BLaER1 (cell line): ENCODE measurements around the gene ADTRP.

Experiments used
- H3K27ac ChIP-seq: shearing (Covaris generic); formaldehyde crosslinking; 2 replicates; pipeline ENCODE4 v1.8.1; 2022
- H3K27me3 ChIP-seq: shearing (Covaris generic); formaldehyde crosslinking; 2 replicates; pipeline ENCODE4 v1.8.1; 2022
- H3K36me3 ChIP-seq: shearing (Covaris generic); formaldehyde crosslinking; 2 replicates; pipeline ENCODE4 v1.8.1; 2022
- H3K4me1 ChIP-seq: shearing (Covaris generic); formaldehyde crosslinking; 2 replicates; pipeline ENCODE4 v1.8.1; 2022
- H3K4me2 ChIP-seq: shearing (Covaris generic); formaldehyde crosslinking; 2 replicates; pipeline ENCODE4 v1.8.1; 2022
- H3K4me3 ChIP-seq: shearing (Covaris generic); formaldehyde crosslinking; 2 replicates; pipeline ENCODE4 v1.8.1; 2022
- H3K9ac ChIP-seq: shearing (Covaris generic); formaldehyde crosslinking; 2 replicates; pipeline ENCODE4 v1.8.1; 2022
- H3K9me3 ChIP-seq: shearing (Covaris generic); formaldehyde crosslinking; 2 replicates; pipeline ENCODE4 v1.8.1; 2022
- H4K20me1 ChIP-seq: shearing (Covaris generic); formaldehyde crosslinking; 2 replicates; pipeline ENCODE4 v1.8.1; 2022
- Cebpa-rat ChIP-seq: shearing (Covaris generic); IDR thresholded peaks from 2 replicates; pipeline ENCODE4 v1.8.1; 2022

The ADTRP gene

DNA sequence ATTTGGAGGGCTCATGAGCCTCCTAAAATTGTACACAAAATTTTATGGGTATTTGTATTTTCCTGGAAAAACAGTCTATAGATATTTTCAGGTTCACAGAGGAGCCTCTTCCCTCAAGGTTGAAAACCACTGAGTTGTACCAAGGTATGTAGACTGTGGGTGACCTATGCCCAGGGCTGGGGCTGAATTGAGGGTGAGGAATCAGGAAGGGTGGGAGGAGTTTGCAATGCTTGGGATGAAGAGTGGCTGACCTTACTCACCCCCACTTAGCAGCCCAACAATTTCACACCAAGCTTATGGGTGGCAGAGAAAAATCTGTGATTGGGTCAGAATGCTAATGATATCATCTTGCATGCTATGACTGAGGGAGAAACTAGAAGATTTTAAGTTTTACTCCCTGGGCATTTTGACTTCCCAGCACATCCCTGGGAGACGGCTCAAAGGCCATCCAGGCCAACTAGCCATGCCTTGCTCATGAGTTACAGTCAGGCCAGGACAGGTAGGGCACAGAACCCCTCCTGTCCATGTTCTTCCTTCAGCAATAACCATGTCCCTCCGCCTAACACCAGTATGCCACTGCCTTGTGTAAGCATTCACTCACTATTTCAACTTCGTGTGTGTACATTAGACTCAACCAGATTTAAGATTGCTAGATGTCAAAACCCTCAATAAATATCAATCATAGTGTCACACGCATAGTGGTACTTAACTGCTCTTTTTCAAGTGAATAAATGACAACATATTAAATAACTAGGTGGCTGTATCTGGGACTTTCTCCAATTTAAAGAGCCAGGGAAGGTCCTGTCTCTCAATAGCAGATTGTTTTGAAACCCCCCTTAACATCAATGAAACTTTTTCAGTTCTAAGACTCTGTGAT lies 16.6 kb downstream of the ADTRP start:
- no peak overlapping the region for H3K27ac ChIP-seq
- no peak for TF ChIP-seq Cebpa-rat
- H3K27me3 ChIP-seq: no peaks in the 10 kb centered on the region
- no peaks in the 10 kb centered on the region for H4K20me1 ChIP-seq
- no peak overlapping the region for H3K9ac ChIP-seq
- H3K4me2 ChIP-seq: no peak overlapping the region
- H3K36me3 ChIP-seq: no peaks in the 10 kb centered on the region
- no peak overlapping the region for H3K4me3 ChIP-seq
- peaks cover 8% of the 10 kb centered on the region for H3K9me3 ChIP-seq
- H3K4me1 ChIP-seq: no peaks in the 10 kb centered on the region

DNA sequence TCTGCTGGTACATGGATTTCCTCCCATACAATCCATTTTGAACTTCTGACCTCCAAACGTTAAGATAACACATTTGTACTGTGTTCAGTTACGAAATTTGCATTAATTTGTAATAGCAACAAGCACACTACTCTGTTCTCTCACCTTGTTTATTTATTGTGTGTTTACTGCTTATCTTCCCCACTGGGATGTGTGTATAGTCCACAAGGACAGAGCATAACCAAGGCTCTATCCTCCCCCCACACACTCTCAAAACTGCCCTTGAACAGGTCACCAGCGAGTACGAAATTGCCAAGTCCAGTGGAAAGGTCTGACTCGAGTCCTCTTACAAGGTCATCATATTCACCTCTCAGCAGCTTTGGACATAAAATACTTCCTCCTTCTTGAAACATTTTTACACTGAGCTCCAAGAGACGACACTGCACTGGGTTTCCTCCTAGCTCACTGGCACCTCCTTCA lies 18.6 kb downstream of the ADTRP start:
- Histone ChIP-seq H3K27ac (no peak overlapping the region), H3K9ac (no peak overlapping the region), H3K4me3 (no peak overlapping the region), H3K36me3 (no peaks in the 10 kb centered on the region), H3K27me3 (no peaks in the 10 kb centered on the region), H3K4me1 (no peaks in the 10 kb centered on the region), H4K20me1 (no peaks in the 10 kb centered on the region), H3K9me3 (peaks cover 8% of the 10 kb centered on the region), H3K4me2 (no peak overlapping the region)
- no peak for TF ChIP-seq Cebpa-rat

DNA sequence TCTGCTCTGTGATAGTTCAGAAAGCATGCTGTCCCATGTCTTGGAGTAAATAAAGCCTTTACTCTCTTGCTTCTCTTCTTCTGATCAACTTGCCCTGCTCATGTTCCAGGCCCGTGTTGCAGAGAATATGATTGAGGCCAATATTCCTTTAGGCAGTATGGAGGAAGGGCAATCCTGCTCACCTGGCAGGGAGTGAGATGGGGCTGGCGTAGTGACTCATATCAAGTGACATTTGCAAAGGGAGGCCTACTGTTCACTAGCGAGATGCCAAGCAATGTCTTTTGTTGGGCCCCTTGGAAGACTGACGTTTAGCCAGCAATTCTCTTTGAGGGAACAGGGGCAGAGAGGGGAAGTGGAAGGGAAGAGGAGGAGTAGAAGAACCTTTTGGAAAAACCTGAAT lies 19.7 kb downstream of the ADTRP start:
- Histone ChIP-seq H3K27ac (no peak overlapping the region), H3K27me3 (no peaks in the 10 kb centered on the region), H3K4me2 (no peak overlapping the region), H3K9me3 (peaks cover 8% of the 10 kb centered on the region), H3K36me3 (no peaks in the 10 kb centered on the region), H4K20me1 (no peaks in the 10 kb centered on the region), H3K4me3 (no peak overlapping the region), H3K9ac (no peak overlapping the region), H3K4me1 (no peaks in the 10 kb centered on the region)
- no peak for TF ChIP-seq Cebpa-rat

DNA sequence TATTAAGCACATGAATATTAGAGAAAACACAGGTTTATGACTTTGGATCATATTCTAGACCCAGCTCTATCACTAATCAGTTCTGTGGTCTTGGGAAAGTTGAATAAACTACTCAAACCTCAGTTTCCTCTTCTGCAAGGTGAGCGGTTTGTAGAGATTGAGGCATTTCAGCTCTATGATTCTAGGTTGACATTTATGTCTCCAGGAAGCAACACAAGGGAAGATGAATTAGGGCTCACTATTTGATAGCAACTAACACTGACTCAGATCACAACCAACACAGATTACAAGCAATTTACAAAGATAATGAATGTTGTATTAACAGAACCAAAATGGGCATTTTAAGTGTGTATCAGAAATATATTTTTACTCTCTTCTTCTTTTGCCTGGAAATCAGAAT lies 21.9 kb downstream of the ADTRP start:
- Histone ChIP-seq H3K9me3 (peaks cover 8% of the 10 kb centered on the region), H3K27ac (no peak overlapping the region), H3K27me3 (no peaks in the 10 kb centered on the region), H4K20me1 (no peaks in the 10 kb centered on the region), H3K36me3 (no peaks in the 10 kb centered on the region), H3K4me2 (no peak overlapping the region), H3K9ac (no peak overlapping the region), H3K4me1 (no peaks in the 10 kb centered on the region), H3K4me3 (no peak overlapping the region)
- no peak for TF ChIP-seq Cebpa-rat

DNA sequence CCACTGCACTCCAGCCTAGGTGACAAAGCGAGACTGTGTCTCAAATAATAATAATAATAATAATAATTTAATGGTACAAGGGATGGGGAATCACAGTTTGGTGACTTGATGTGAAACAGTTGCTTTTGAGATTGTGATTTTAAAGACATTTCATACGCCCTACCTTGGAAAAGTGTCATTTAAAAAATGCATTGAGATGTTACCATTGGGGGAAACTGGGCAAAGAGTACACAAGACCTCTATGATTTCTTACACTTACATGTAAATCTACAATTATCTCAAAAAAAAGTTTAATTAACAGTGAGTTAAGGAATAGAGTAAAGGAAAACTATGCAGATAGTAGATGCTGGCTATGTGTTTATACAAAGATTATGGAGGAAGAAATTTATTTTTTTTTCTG lies 22.3 kb downstream of the ADTRP start:
- Histone ChIP-seq H3K4me1 (no peaks in the 10 kb centered on the region), H3K36me3 (no peaks in the 10 kb centered on the region), H3K27ac (no peak overlapping the region), H3K9ac (no peak overlapping the region), H3K4me2 (no peak overlapping the region), H4K20me1 (no peaks in the 10 kb centered on the region), H3K27me3 (no peaks in the 10 kb centered on the region), H3K4me3 (no peak overlapping the region), H3K9me3 (peaks cover 8% of the 10 kb centered on the region)
- TF ChIP-seq Cebpa-rat: no peak

DNA sequence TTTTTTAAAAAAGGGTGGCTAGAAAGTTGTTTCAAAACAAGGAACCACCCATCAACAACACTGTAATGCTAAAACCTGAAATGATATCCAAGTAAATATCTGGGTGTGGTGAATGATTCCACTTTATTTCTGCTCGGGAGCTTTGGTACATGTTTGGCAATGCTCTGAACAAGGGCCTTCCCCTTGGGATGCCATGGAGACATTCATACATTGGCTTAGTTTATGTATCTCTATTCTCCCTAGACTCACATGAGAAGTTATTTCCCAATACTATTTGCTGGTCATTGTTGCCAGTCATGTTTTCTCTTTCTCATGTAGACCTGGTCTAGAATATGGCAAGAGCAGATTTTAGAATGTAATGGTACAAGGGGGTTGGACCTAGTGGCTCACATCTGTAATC lies 22.9 kb downstream of the ADTRP start:
- Histone ChIP-seq H3K4me3 (no peak overlapping the region), H3K9ac (no peak overlapping the region), H3K9me3 (peaks cover 8% of the 10 kb centered on the region), H3K27me3 (no peaks in the 10 kb centered on the region), H3K4me1 (no peaks in the 10 kb centered on the region), H3K36me3 (no peaks in the 10 kb centered on the region), H3K4me2 (no peak overlapping the region), H3K27ac (no peak overlapping the region), H4K20me1 (no peaks in the 10 kb centered on the region)
- TF ChIP-seq Cebpa-rat: no peak

DNA sequence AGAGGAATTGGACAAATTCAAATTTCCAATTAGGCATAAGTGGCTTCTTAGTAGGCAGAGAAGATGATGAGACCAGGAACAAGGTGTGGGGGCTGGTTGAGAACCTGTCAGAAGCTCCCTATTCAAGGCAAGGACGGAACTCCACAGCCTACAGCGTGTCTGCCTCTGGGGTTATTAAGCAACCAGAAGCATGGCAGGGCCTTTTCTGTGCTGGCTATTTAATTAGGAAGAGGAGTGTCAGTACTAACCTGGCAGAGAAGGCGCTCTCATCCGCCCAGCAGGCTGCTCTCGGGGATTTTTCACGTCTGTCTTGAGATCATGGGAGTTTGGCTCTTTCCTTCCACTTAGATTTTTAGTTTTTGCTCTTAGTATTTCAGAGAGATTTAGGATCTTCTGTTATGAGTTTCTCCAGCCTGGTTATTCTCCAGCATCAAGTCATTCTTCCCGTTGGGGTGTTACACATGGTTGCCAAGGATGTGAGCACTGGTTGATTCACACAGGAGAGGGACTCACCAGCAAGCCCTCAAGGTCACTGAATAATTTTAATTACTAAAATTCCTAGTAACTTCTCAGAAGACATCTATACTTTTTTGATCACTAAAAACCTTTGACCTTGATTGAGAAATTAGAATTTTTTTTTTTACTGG lies 23.9 kb downstream of the ADTRP start:
- no peak for TF ChIP-seq Cebpa-rat
- no peak overlapping the region for H3K9ac ChIP-seq

DNA sequence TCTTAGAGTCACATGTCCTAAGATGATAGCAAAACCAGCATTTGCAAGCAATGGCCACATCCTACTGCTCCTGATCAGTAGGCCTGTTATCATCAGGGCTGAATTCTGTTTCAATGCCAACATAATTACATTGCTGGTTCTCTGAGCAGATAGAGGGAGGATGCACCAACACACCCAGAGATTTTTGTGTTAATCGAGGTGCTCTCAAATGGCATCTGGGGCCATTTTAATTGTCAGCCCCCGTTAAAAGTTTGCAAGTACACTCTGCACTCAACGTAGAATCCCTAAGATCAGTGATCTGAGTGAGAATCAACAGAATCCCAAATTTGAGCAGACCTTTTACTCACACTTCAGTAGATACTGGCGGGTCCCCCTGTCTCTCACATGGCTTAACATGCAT lies 24.8 kb downstream of the ADTRP start:
- H3K27ac ChIP-seq: no peak overlapping the region
- no peak overlapping the region for H3K4me3 ChIP-seq
- no peak for TF ChIP-seq Cebpa-rat
- no peaks in the 10 kb centered on the region for H3K27me3 ChIP-seq
- H3K36me3 ChIP-seq: no peaks in the 10 kb centered on the region
- H3K9me3 ChIP-seq: peaks cover 8% of the 10 kb centered on the region
- H4K20me1 ChIP-seq: no peaks in the 10 kb centered on the region
- H3K4me2 ChIP-seq: no peak overlapping the region
- H3K9ac ChIP-seq: no peak overlapping the region
- H3K4me1 ChIP-seq: no peaks in the 10 kb centered on the region

More for the DNA sequence above, 23.9 kb downstream of the ADTRP start:
- H3K36me3 ChIP-seq: no peaks in the 10 kb centered on the region
- no peak overlapping the region for H3K27ac ChIP-seq
- no peaks in the 10 kb centered on the region for H3K4me1 ChIP-seq
- no peaks in the 10 kb centered on the region for H3K27me3 ChIP-seq
- H3K9me3 ChIP-seq: peaks cover 8% of the 10 kb centered on the region
- no peak overlapping the region for H3K4me2 ChIP-seq
- H4K20me1 ChIP-seq: no peaks in the 10 kb centered on the region
- H3K4me3 ChIP-seq: no peak overlapping the region

DNA sequence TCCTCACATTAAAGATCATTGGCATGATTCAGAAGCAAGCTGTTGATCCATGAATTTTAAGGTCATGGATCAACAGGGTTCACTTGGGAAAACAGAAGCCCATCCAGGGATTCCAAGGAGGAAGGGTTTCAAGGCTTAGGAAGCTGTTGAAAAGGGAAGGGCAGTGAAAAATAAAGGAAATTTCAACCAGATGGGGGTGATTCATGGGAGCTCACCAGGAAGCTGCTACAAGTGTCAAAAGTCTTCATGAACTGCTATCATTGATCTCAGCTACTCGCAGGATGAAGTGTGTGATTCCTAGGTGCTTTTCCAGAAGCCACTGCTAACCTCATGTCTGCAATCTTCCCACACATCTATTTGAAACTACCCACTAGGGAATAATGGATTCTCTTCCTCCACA lies 26.2 kb downstream of the ADTRP start:
- no peaks in the 10 kb centered on the region for H3K36me3 ChIP-seq
- H3K9ac ChIP-seq: no peak overlapping the region
- H3K27me3 ChIP-seq: no peaks in the 10 kb centered on the region
- H3K4me1 ChIP-seq: no peaks in the 10 kb centered on the region
- no peaks in the 10 kb centered on the region for H4K20me1 ChIP-seq
- TF ChIP-seq Cebpa-rat: no peak
- H3K4me2 ChIP-seq: no peak overlapping the region
- H3K4me3 ChIP-seq: no peak overlapping the region
- H3K27ac ChIP-seq: no peak overlapping the region
- no peaks in the 10 kb centered on the region; the same call in 1 of the 2 replicates for H3K9me3 ChIP-seq

DNA sequence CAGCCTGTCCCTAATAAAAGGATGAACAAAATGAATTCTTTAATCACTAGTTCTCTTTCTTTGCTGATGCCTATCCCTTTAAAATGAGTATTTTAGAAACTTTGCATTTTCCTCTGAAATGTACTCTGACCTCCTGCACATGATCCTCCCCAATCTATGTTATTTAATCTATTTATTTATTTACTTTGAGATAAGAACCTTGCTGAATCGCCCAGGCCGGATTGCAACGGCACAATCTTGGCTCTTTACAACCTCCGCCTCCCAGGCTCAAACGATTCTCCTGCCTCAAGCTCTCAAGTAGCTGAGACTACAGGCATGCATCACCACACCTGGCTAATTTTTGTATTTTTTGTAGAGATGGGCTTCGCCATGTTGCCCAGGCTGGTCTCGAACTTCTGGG lies 27.9 kb downstream of the ADTRP start:
- Histone ChIP-seq H3K4me1 (no peaks in the 10 kb centered on the region), H3K27me3 (no peaks in the 10 kb centered on the region), H3K4me2 (no peak overlapping the region), H3K9me3 (no peaks in the 10 kb centered on the region), H3K4me3 (no peak overlapping the region), H3K27ac (no peak overlapping the region), H3K9ac (no peak overlapping the region), H4K20me1 (no peaks in the 10 kb centered on the region), H3K36me3 (no peaks in the 10 kb centered on the region)
- TF ChIP-seq Cebpa-rat: no peak
